AG09319 (cell line): Measurements from ENCODE around the gene B3GALNT1.
A peak's percentile ranks its signal among the peaks of the same experiment; 100 is the strongest.

ENCODE experiments used
- DNase-seq: peaks from one replicate; pipeline ENCODE4 v3.0.0-alpha.2; 2010; ENCODE audit warnings: low read depth; ENCODE audit errors: extremely low read depth
- TF ChIP-seq, protein P1 (sequence below): IDR thresholded peaks from 2 replicates; pipeline ENCODE4 v1.5.1; 2011; ENCODE audit warnings: low read depth, mild to moderate bottlenecking, inconsistent platforms, low read length, moderate library complexity

Gene B3GALNT1, protein sequence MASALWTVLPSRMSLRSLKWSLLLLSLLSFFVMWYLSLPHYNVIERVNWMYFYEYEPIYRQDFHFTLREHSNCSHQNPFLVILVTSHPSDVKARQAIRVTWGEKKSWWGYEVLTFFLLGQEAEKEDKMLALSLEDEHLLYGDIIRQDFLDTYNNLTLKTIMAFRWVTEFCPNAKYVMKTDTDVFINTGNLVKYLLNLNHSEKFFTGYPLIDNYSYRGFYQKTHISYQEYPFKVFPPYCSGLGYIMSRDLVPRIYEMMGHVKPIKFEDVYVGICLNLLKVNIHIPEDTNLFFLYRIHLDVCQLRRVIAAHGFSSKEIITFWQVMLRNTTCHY

GRCh38 chr3:161104561-161105551 lies at the start of gene B3GALNT1:
Gene B3GALNT1 (minus strand): TSS chr3:161105349. CDS start chr3:161086754, 18,595 bp downstream.
- TF ChIP-seq, protein P1, sequence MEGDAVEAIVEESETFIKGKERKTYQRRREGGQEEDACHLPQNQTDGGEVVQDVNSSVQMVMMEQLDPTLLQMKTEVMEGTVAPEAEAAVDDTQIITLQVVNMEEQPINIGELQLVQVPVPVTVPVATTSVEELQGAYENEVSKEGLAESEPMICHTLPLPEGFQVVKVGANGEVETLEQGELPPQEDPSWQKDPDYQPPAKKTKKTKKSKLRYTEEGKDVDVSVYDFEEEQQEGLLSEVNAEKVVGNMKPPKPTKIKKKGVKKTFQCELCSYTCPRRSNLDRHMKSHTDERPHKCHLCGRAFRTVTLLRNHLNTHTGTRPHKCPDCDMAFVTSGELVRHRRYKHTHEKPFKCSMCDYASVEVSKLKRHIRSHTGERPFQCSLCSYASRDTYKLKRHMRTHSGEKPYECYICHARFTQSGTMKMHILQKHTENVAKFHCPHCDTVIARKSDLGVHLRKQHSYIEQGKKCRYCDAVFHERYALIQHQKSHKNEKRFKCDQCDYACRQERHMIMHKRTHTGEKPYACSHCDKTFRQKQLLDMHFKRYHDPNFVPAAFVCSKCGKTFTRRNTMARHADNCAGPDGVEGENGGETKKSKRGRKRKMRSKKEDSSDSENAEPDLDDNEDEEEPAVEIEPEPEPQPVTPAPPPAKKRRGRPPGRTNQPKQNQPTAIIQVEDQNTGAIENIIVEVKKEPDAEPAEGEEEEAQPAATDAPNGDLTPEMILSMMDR = no peak
- DNase-seq = no peak

DNA sequence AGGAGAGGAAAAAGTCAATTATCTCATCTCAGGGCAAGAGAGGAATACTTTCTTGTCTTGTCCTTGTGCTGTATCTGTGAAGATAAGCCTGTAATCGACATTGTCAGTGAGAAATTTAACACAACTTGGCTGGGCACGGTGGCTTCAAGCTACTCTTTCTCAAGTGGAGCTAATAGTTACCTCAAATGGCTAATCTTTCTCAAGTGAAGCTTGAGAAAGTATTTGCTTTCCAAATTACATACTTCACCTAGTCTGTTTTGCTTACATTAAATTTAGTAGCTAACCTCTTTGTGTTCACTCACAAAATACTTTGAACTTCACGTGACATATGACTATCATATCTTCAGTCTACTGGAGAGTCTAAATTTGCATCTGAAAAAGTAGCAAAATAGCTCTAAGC lies 48.3 kb upstream of the B3GALNT1 start:
- TF ChIP-seq, protein P1 = no peak
- DNase-seq = no peak

DNA sequence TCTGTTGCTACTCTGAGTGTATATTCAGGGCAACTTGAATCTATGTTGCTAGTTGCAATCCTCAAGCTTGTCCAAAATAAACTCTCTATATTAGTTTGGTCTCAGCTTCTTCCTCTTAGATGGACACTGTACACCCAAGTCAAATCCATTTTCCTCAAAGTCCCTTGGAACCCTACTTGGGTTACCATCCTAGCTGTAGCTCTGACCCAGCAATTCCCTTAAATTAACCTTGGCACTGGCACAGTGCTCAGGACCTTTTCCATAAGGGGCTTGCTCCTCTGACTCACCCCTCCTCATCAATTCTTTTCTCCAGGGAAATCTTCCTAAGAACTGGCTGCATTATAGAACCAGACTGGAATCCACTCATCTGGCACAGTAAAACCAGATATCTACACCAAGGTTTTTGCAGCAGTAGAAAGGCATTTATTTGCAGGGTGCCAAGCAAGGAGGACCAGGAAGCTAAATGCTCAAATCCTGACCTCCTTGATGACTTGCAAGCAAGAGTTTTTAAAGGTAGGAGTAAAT lies 44.9 kb upstream of the B3GALNT1 start:
- no peak for DNase-seq

DNA sequence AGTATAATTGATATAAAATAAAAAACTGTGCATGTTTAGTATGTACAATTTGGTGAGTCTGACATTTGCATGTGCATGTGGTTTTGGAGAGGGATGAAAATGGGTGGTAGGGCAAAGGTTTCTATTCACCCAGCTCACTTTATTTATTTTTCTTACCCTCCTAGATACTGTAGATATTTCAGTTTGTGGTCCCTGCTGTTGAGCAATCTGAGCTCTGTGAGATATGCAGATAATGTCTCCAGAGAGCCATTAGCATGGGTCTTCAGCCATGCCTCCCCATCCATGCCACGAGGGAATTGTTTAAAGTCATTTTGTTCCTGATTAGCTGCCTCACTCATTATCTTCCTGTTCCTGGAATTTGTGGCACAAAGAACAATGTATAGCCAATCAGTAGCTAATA lies 44.4 kb upstream of the B3GALNT1 start:
- TF ChIP-seq, protein P1 = no peak
- DNase-seq = no peak

More for the DNA sequence above, 44.9 kb upstream of the B3GALNT1 start:
- TF ChIP-seq, protein P1 = no peak

DNA sequence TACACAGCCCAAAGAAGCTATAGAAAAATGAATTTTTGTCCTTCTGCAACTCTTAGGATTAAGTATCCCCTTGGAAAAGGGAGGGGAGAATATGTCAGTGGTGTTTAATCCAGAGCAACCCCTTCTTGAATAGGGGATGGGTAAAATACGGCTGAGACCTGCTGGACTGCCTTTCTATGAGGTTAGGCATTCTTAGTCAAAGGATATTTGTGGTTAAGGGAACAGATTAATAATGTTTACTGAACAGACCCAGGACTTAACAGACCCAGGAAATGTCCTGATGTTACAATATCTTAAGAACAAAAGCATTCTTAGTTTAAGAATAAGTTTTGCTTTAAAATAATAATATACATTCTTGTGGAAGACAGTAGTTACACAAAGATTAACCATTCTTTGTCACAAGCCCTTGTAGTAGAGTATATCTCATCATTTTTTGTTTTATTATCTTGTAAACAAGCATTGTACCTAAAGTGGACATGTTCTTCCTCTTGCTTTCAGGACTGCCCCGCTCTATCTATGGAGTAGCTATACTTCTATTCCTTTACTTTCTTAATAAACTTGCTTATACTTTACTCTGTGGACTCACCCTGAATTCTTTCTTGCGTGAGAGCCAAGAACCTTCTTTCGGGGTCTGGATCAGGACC lies 43.8 kb upstream of the B3GALNT1 start:
- DNase-seq = no peak
- TF ChIP-seq, protein P1 = no peak

GRCh38 chr3:161142486-161142885 lies 37.3 kb upstream of the B3GALNT1 start:
- TF ChIP-seq, protein P1 = no peak
- peak; percentile 41 for DNase-seq
